Thoracic aorta (tissue), 2 donors: Measurements from ENCODE around the gene TRPM4. TPM values are rescaled to one million over a fixed set of nuclear protein-coding genes. Genes with fewer than 3 reads are reported as not detected.
"Not testable (repeated sequence)": the region's sequence is repeated elsewhere in the genome, so short reads cannot be mapped to it uniquely, and the experiment has no call there.

ENCODE experiments used
- ATAC-seq: fragments of 150-250 bp; one replicate; pipeline ENCODE4 v1.8.0; 2017; ENCODE audit warnings: low read depth; ENCODE audit not compliant: insufficient number of reproducible peaks, low FRiP score
- DNase-seq: peaks from one replicate; pipeline ENCODE4 v3.0.0-alpha.2; 2020; ENCODE audit warnings: low spot score
- H3K27ac ChIP-seq, 2 donors: fragments of 200-600 bp; sonication (generic); 1 replicate in 1 of 2; 2 replicates in 1 of 2; pipeline ENCODE4 v1.5.1; 2016; ENCODE audit warnings: mild to moderate bottlenecking in 2 of 2, moderate library complexity in 2 of 2
- H3K27me3 ChIP-seq: fragments of 200-600 bp; sonication (generic); replicated peaks from 2 replicates; pipeline ENCODE4 v1.6.0; 2016; ENCODE audit warnings: mild to moderate bottlenecking; ENCODE audit not compliant: insufficient read depth
- H3K36me3 ChIP-seq: fragments of 200-600 bp; sonication (generic); one replicate; pipeline ENCODE4 v1.5.1; 2016
- H3K4me1 ChIP-seq, 2 donors: fragments of 200-600 bp; sonication (generic); 1 replicate in 1 of 2; 2 replicates in 1 of 2; pipeline versions ENCODE4 v1.5.1 to v1.6.0; 2016; ENCODE audit warnings: low read depth in 2 of 2, mild to moderate bottlenecking in 1 of 2; ENCODE audit not compliant: control insufficient read depth in 1 of 2
- H3K4me3 ChIP-seq: fragments of 200-600 bp; sonication (generic); 2 replicates; pipeline ENCODE4 v1.5.1; 2016; ENCODE audit warnings: mild to moderate bottlenecking
- H3K9me3 ChIP-seq: fragments of 200-600 bp; sonication (generic); 2 replicates; pipeline ENCODE4 v1.5.1; 2016
- total RNA-seq, 2 donors: library from RNA; depleted of rRNA; stranded (reverse); fragments of >200 nt; gene quantifications; one replicate each; pipeline versions ENCODE4 v1.1.0 to v1.2.3, GENCODE V29; 2016
- TF ChIP-seq, protein P1 (sequence below): fragments of 200-600 bp; sonication (generic); IDR thresholded peaks from one replicate; pipeline ENCODE4 v1.5.1; 2019; ENCODE audit warnings: antibody characterized with exemption

The TRPM4 gene
- total RNA-seq, 2 donors from 2014 or later, result 48.3 to 65.9 TPM

DNA sequence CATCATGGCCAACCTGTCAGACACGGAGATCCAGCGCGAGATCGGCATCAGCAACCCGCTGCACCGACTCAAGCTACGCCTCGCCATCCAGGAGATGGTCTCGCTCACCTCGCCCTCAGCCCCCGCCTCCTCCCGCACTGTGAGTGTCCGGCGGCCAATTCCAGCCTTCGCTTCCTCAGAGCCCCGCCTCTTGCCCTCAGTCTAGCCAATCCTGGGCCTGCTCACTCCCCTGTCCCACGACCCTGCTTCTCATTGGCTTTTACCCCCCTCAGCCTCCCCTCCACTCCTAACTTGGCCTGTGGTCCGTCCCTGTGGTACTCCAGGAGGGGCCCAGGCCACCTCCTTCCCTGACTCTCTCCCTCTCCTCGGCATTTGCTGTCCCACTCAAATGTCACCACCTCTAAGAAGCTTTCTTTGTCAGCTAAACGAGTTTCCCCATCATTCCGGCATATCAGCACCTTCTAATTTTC, 14.7 kb upstream of the TRPM4 start:
- TF ChIP-seq, protein P1, sequence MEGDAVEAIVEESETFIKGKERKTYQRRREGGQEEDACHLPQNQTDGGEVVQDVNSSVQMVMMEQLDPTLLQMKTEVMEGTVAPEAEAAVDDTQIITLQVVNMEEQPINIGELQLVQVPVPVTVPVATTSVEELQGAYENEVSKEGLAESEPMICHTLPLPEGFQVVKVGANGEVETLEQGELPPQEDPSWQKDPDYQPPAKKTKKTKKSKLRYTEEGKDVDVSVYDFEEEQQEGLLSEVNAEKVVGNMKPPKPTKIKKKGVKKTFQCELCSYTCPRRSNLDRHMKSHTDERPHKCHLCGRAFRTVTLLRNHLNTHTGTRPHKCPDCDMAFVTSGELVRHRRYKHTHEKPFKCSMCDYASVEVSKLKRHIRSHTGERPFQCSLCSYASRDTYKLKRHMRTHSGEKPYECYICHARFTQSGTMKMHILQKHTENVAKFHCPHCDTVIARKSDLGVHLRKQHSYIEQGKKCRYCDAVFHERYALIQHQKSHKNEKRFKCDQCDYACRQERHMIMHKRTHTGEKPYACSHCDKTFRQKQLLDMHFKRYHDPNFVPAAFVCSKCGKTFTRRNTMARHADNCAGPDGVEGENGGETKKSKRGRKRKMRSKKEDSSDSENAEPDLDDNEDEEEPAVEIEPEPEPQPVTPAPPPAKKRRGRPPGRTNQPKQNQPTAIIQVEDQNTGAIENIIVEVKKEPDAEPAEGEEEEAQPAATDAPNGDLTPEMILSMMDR, result no peak
- ATAC-seq, result peak; percentile 87
- Histone ChIP-seq H3K4me3 (peak overlapping the region; percentile 78), H3K9me3 (no peaks in the 10 kb centered on the region), H3K4me1 (peaks cover 4 to 18% of the 10 kb centered on the region in 2 donors), H3K36me3 (no peaks in the 10 kb centered on the region), H3K27me3 (no peaks in the 10 kb centered on the region), H3K27ac (no peak overlapping the region)
- DNase-seq, result peak; percentile 72

DNA sequence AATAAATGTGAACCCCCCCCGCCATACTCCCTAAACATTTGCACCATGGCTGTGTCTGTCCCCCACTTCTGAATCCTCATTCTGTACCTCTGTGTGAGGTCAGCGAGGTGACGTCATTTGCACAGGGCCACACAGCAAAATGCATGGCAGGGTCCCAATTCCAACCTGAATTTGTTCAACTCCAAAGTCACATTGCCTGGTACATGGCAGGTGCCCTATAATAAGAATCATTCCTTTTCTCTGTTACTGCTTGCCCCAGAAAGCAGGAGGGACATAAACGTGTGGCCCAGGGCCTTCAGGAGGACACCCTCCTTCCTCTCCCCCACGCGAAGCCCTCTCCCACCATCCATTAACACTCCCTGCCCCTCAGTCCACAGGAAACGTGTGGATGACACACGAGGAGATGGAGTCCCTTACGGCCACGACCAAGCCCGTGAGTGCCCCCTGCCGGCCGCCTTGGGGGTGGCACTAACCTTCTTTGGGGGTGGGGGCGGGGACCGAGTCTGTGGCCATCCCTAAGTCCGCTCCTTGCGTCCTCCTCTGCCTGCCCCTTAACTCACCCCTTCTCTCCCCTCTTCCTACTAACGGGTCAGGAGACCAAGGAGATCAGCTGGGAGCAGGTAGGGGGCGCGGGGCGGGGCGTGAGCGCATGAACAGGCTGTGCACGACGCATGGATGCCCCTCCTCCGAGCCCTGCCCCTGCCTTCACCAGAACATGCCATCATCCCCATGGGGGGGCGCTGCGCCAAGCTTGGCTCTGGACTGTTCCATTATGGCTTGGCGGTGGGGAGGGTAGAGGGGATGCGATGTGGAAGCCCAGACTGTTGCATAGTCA, 11.8 kb upstream of the TRPM4 start:
- DNase-seq (no peak), ATAC-seq (no peak)
- Histone ChIP-seq H3K4me1 (peaks cover 16 to 29% of the 10 kb centered on the region in 2 donors), H3K9me3 (no peaks in the 10 kb centered on the region), H3K27me3 (no peaks in the 10 kb centered on the region), H3K27ac (no peak overlapping the region), H3K36me3 (no peaks in the 10 kb centered on the region), H3K4me3 (peak overlapping the region; percentile 56)
- TF ChIP-seq, protein P1, result peak; percentile 92

DNA sequence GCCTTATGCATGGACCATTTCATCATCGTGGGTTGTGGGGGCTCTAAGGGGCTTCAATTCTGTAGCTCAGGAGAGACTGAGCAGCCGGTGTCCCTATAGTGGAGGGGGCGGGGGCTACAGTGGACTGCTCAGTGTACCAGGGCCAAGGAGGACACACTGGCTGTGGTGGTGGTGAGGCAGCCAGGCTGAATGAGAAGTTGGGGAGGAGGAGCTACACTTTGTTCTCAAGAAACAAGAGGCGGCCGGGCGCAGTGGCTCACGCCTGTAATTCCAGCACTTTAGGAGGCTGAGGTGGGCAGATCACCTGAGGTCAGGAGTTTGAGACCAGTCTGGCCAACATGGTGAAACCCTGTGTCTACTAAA, 11.2 kb upstream of the TRPM4 start:
- H3K4me3 ChIP-seq, result peak overlapping the region; percentile 56
- not testable (repeated sequence) for DNase-seq, H3K27me3 ChIP-seq, ATAC-seq, H3K9me3 ChIP-seq, H3K36me3 ChIP-seq, H3K27ac ChIP-seq
- peaks cover 22 to 34% of the 10 kb centered on the region in 2 donors for H3K4me1 ChIP-seq

DNA sequence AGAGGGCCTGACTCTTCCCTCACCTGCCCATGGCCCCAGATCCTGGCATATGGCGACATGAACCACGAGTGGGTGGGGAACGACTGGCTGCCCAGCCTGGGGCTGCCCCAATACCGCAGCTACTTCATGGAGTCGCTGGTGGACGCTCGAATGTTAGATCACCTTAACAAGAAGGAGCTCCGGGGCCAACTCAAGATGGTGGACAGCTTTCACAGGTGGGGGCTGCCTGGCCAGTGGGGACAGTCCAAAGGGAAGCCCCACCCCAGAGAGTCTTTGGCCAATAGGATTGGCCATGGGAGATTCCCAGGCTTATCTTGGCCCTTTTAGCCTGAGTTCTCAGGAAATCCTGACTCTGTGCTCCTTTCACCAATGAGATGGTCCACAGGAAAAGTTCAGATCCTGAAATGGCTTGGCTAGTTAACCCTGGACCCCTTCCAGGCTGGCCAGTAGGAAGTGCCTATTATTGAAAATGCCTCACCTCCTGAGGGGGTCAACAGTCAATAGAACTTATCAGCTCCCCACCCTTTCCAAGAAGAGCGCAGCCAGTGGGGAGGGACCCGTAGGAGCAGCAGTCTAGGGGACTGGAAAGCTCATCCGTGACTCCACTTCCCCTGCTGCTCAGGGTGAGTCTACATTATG, 9.4 kb upstream of the TRPM4 start:
- Histone ChIP-seq H3K4me1 (peaks cover 22 to 30% of the 10 kb centered on the region in 2 donors), H3K4me3 (peak overlapping the region; percentile 79), H3K36me3 (no peaks in the 10 kb centered on the region), H3K9me3 (no peaks in the 10 kb centered on the region), H3K27me3 (no peaks in the 10 kb centered on the region), H3K27ac (no peak overlapping the region)
- no peak for DNase-seq
- TF ChIP-seq, protein P1, result no peak
- ATAC-seq, result no peak

DNA sequence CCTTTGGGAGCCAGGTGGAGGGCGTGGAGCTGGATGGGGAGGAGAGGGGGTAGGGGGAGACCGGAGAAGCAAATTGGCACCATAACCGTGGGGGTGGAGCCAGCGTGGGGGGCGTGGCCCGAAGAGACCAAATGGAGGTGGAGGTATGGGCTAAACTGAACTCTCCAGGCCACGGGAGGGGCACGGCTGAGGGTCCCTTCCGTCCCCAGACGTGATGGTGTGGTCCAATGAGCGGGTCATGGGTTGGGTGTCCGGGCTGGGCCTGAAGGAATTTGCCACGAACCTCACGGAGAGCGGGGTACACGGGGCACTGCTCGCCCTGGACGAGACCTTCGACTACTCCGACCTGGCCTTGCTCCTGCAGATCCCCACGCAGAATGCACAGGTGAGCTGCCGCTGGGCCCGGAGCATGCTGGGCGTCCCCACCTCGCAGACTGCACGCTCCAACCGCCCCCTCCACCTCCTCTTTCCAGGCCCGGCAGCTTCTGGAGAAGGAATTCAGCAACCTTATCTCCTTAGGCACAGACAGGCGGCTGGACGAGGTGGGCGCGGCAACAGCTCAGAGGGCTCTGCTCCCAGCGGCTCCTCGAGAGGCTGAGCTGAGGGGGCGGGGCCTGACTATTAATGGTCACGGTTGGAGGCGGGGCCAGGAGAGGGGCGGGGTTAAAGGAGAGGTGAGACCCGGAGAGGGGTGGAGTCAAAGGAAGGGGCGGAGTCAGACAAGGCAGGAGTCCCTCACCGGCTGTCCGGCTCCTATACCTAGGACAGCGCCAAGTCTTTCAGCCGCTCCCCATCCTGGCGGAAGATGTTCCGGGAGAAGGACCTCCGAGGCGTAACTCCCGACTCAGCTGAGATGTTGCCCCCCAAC, 8.6 kb upstream of the TRPM4 start:
- no peaks in the 10 kb centered on the region for H3K27me3 ChIP-seq
- H3K27ac ChIP-seq, result peak overlapping the region; percentile 60 to 69
- peak; percentile 73 for ATAC-seq
- H3K9me3 ChIP-seq, result no peaks in the 10 kb centered on the region
- no peaks in the 10 kb centered on the region for H3K36me3 ChIP-seq
- H3K4me3 ChIP-seq, result peak overlapping the region; percentile 79
- DNase-seq, result peak; percentile 99
- TF ChIP-seq, protein P1, result no peak
- H3K4me1 ChIP-seq, result peaks cover 22 to 27% of the 10 kb centered on the region in 2 donors
